ENCODE data around the gene IGFLR1.

IGFLR1 gene

GRCh38 chr19:35746087-35746462 is 3.8 kb upstream of the IGFLR1 start:
- CTCF ChIA-PET = interaction anchor here (0.8 to 2.6 kb wide), 5 partner anchors 9 to 185 kb away, joined by 3 to 8 read pairs (median 4); partner anchors contain the start of gene ARHGAP33
- no peak for TF ChIP-seq CTCF (IDR thresholded peaks at IDR 0.05; ENCODE audit: control extremely low read depth, extremely low read depth, low read depth, missing control alignments)
- no peak for DNase-seq (ENCODE audit: extremely low spot score)
- POLR2A ChIA-PET = interaction anchor here (0.6 kb wide), 1 partner anchor 541 kb away, joined by 5 read pairs; no protein-coding TSS in a partner anchor

GRCh38 chr19:35745328-35746086 is 3.3 kb upstream of the IGFLR1 start, which contains the start of the genes PSENEN and U2AF1L4:
Gene PSENEN (plus strand): TSS chr19:35745651. CDS start chr19:35745931, 280 bp downstream.
Gene U2AF1L4 (minus strand): TSS chr19:35745418. CDS start chr19:35745391, 27 bp downstream.
- DNase-seq (ENCODE audit: extremely low spot score) = peak; percentile 91
- ChIA-PET CTCF (interaction anchor here (0.8 to 2.1 kb wide), 9 partner anchors 8 to 187 kb away, joined by 3 to 8 read pairs (median 4); no protein-coding TSS in a partner anchor), POLR2A (interaction anchor here (0.6 to 0.7 kb wide), 2 partner anchors 540 to 621 kb away, joined by 5 to 6 read pairs; no protein-coding TSS in a partner anchor)
- no peak for TF ChIP-seq CTCF (IDR thresholded peaks at IDR 0.05; ENCODE audit: control extremely low read depth, extremely low read depth, low read depth, missing control alignments)

DNA sequence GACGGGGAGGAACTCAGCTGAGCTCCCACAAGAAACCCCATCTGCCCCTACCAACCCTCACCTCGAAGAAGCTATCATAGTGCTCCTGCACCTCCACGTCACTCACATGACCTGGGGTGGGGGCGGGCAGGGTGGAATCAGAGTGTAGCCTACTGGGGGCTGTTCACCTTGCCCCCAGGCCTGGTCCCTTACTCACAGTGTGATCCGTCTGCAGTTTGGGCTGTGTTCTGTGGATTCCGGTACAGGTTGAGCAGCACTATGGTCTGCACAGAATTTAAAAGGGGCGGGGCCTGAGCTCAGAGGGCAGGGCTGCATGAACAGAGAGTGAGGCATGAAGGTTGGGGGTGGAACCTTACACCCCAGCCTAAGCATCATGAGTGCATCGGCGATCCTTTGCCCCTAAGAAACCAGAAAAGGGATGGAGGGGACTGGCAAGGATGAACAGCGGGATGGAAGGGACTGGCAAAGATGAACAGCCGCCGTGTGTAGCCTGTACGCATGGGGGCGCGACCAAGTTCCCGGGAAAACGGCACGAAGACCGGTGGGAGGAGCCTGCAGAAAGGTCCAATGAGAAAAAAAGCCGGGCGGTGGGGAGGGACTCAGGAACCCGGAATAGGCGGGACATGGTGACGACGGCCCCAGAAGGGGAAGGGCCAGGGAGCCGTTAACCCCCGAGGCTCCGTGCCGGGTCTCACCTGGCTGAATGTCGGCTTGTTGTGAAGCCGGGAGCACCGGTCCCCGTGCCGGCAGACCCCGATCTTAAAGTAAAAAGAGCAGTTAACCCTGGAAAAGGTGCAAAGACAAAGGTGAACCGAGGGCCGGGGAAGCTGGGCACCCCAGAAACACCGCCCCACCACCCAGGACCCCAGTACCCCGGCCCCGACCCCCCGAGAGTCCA is 2.4 kb upstream of the IGFLR1 start:
- ChIA-PET CTCF (interaction anchor here (1.0 to 2.1 kb wide), 10 partner anchors 7 to 187 kb away, joined by 3 to 8 read pairs (median 4); no protein-coding TSS in a partner anchor), POLR2A (interaction anchor here (0.6 to 1.0 kb wide), 4 partner anchors 14 to 620 kb away, joined by 3 to 15 read pairs (median 4); no protein-coding TSS in a partner anchor)
- peak; percentile 83 for DNase-seq (ENCODE audit: extremely low spot score)
- TF ChIP-seq CTCF (IDR thresholded peaks at IDR 0.05; ENCODE audit: control extremely low read depth, extremely low read depth, low read depth, missing control alignments) = peak; percentile 18

- CTCF ChIA-PET = interaction anchor here (1.0 to 2.1 kb wide), 7 partner anchors 12 to 188 kb away, joined by 3 to 8 read pairs (median 4); no protein-coding TSS in a partner anchor
- TF ChIP-seq CTCF (IDR thresholded peaks at IDR 0.05; ENCODE audit: control extremely low read depth, extremely low read depth, low read depth, missing control alignments) = no peak
- no peak for DNase-seq (ENCODE audit: extremely low spot score)
- POLR2A ChIA-PET = interaction anchor here (0.6 to 1.0 kb wide), 4 partner anchors 21 to 48 kb away, joined by 3 to 15 read pairs (median 8); no protein-coding TSS in a partner anchor
These were observed 1.6 kb upstream of the IGFLR1 start for GRCh38 chr19:35743640-35744429.

- ChIA-PET POLR2A (interaction anchor here (0.8 to 2.1 kb wide), 9 partner anchors 10 to 255 kb away, joined by 3 to 20 read pairs (median 7); no protein-coding TSS in a partner anchor), CTCF (interaction anchor here (0.9 to 2.2 kb wide), 10 partner anchors 12 to 127 kb away, joined by 3 to 10 read pairs (median 3); partner anchors contain the start of gene APLP1)
- TF ChIP-seq CTCF (IDR thresholded peaks at IDR 0.05; ENCODE audit: control extremely low read depth, extremely low read depth, low read depth, missing control alignments) = no peak
- no peak for DNase-seq (ENCODE audit: extremely low spot score)
These were observed 1.1 kb downstream of the IGFLR1 start for GRCh38 chr19:35741203-35741515.
